ENCODE measurements around the gene SLC39A6. TPM values are rescaled to one million over a fixed set of nuclear protein-coding genes. Genes with fewer than 3 reads are reported as not detected.
A peak's percentile ranks its signal among the peaks of the same experiment; 100 is the strongest.

Gene SLC39A6
- total RNA-seq, 1 donor: 133 TPM

- Histone ChIP-seq H3K9me3 (ENCODE audit: low read depth, low read length) (no peaks in the 10 kb centered on the region), H4K20me1 (ENCODE audit: insufficient read depth, low read length) (peaks cover 46% of the 10 kb centered on the region), H2AFZ (ENCODE audit: low read length) (peak overlapping the region; percentile 93), H3K27ac (ENCODE audit: low read depth, low read length) (peak overlapping the region; percentile 97), H3K4me3 (ENCODE audit: insufficient read depth, low read length) (peak overlapping the region; percentile 95), H3K79me2 (ENCODE audit: insufficient read depth, low read length) (peaks cover 71% of the 10 kb centered on the region), H3K4me2 (ENCODE audit: insufficient read depth, low read length) (peak overlapping the region; percentile 95), H3K4me1 (ENCODE audit: insufficient read depth, low read length) (peaks cover 20% of the 10 kb centered on the region), H3K36me3 (ENCODE audit: insufficient read depth, low read length) (peaks cover 15% of the 10 kb centered on the region), H3K27me3 (ENCODE audit: insufficient read depth, low read length) (no peaks in the 10 kb centered on the region)
- TF ChIP-seq CTCF (IDR thresholded peaks at IDR 0.05; ENCODE audit: extremely low read depth, low read depth, low read length): no peak
- DNase-seq (ENCODE audit: insufficient read length, low spot score, missing footprints): no peak
Measured at GRCh38 chr18:36128907-36129299, 237 bp downstream of the SLC39A6 start.

GRCh38 chr18:36128530-36128870, 640 bp downstream of the SLC39A6 start:
- Histone ChIP-seq H3K9me3 (ENCODE audit: low read depth, low read length) (no peaks in the 10 kb centered on the region), H3K4me3 (ENCODE audit: insufficient read depth, low read length) (peak overlapping the region; percentile 95), H3K36me3 (ENCODE audit: insufficient read depth, low read length) (peaks cover 18% of the 10 kb centered on the region), H4K20me1 (ENCODE audit: insufficient read depth, low read length) (peaks cover 46% of the 10 kb centered on the region), H3K79me2 (ENCODE audit: insufficient read depth, low read length) (peaks cover 67% of the 10 kb centered on the region), H3K27ac (ENCODE audit: low read depth, low read length) (peak overlapping the region; percentile 97), H3K4me1 (ENCODE audit: insufficient read depth, low read length) (peaks cover 20% of the 10 kb centered on the region), H3K27me3 (ENCODE audit: insufficient read depth, low read length) (no peaks in the 10 kb centered on the region), H2AFZ (ENCODE audit: low read length) (peak overlapping the region; percentile 93), H3K4me2 (ENCODE audit: insufficient read depth, low read length) (peak overlapping the region; percentile 95)
- peak; percentile 90 for DNase-seq (ENCODE audit: insufficient read length, low spot score, missing footprints)
- no peak for TF ChIP-seq CTCF (IDR thresholded peaks at IDR 0.05; ENCODE audit: extremely low read depth, low read depth, low read length)

GRCh38 chr18:36127836-36128529, 1.2 kb downstream of the SLC39A6 start:
- H2AFZ ChIP-seq (ENCODE audit: low read length): peak overlapping the region; percentile 48
- no peak for TF ChIP-seq CTCF (IDR thresholded peaks at IDR 0.05; ENCODE audit: extremely low read depth, low read depth, low read length)
- peaks cover 44% of the 10 kb centered on the region for H4K20me1 ChIP-seq (ENCODE audit: insufficient read depth, low read length)
- peak; percentile 32 for DNase-seq (ENCODE audit: insufficient read length, low spot score, missing footprints)
- peak overlapping the region; percentile 95 for H3K4me3 ChIP-seq (ENCODE audit: insufficient read depth, low read length)
- H3K4me2 ChIP-seq (ENCODE audit: insufficient read depth, low read length): peak overlapping the region; percentile 95
- H3K36me3 ChIP-seq (ENCODE audit: insufficient read depth, low read length): peaks cover 20% of the 10 kb centered on the region
- no peak overlapping the region for H3K27ac ChIP-seq (ENCODE audit: low read depth, low read length)
- no peaks in the 10 kb centered on the region for H3K27me3 ChIP-seq (ENCODE audit: insufficient read depth, low read length)
- peaks cover 20% of the 10 kb centered on the region for H3K4me1 ChIP-seq (ENCODE audit: insufficient read depth, low read length)
- peaks cover 62% of the 10 kb centered on the region for H3K79me2 ChIP-seq (ENCODE audit: insufficient read depth, low read length)
- no peaks in the 10 kb centered on the region for H3K9me3 ChIP-seq (ENCODE audit: low read depth, low read length)

GRCh38 chr18:36126668-36127067, 2.5 kb downstream of the SLC39A6 start:
- peaks cover 33% of the 10 kb centered on the region for H4K20me1 ChIP-seq (ENCODE audit: insufficient read depth, low read length)
- peaks cover 20% of the 10 kb centered on the region for H3K4me1 ChIP-seq (ENCODE audit: insufficient read depth, low read length)
- peaks cover 33% of the 10 kb centered on the region for H3K36me3 ChIP-seq (ENCODE audit: insufficient read depth, low read length)
- H3K27me3 ChIP-seq (ENCODE audit: insufficient read depth, low read length): no peaks in the 10 kb centered on the region
- no peak overlapping the region for H3K27ac ChIP-seq (ENCODE audit: low read depth, low read length)
- no peak overlapping the region for H2AFZ ChIP-seq (ENCODE audit: low read length)
- no peak for DNase-seq (ENCODE audit: insufficient read length, low spot score, missing footprints)
- no peaks in the 10 kb centered on the region for H3K9me3 ChIP-seq (ENCODE audit: low read depth, low read length)
- H3K79me2 ChIP-seq (ENCODE audit: insufficient read depth, low read length): peaks cover 49% of the 10 kb centered on the region
- no peak for TF ChIP-seq CTCF (IDR thresholded peaks at IDR 0.05; ENCODE audit: extremely low read depth, low read depth, low read length)
- H3K4me3 ChIP-seq (ENCODE audit: insufficient read depth, low read length): no peak overlapping the region
- H3K4me2 ChIP-seq (ENCODE audit: insufficient read depth, low read length): no peak overlapping the region
